GM08714 (cell line): Measurements from ENCODE around the gene CXCL1.

Experiments used
- H3K4me3 ChIP-seq: fragments of 200-500 bp; sonication (Bioruptor generic); 2 replicates; pipeline ENCODE4 v1.5.1; 2014; ENCODE audit warnings: mild to moderate bottlenecking, low read length, inconsistent platforms
- ZNF274 ChIP-seq: IDR thresholded peaks from 2 replicates; pipeline ENCODE4 v1.6.1; 2012; ENCODE audit warnings: mild to moderate bottlenecking, low read depth, low read length

The CXCL1 gene

GRCh38 chr4:73869130-73870055, at the start of gene CXCL1:
TSS of gene CXCL1 (plus strand) at chr4:73869393. CDS start at chr4:73869471, 78 bp downstream.
- no peak for TF ChIP-seq ZNF274
- no peak within 1 kb of the TSS for H3K4me3 ChIP-seq

DNA sequence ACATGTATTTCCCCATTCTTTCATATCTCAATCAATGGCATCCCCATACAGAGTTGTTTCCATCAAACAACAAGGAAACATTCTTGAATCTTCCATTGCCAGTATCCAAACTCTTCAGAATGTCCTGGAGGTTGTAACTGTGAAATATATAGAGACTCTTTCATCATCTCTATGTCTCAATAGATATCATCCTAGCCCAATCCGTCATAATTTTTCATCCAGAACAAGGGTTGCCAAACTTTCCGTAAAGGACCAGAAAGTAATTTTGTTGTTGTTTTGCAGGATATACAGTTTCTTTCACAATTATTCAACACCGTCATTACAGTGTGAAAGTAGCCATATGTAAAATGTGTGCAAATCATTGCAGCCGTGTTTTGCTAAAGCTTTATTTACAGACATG, 47.9 kb upstream of the CXCL1 start:
- no peak for TF ChIP-seq ZNF274
- no peak overlapping the region for H3K4me3 ChIP-seq

DNA sequence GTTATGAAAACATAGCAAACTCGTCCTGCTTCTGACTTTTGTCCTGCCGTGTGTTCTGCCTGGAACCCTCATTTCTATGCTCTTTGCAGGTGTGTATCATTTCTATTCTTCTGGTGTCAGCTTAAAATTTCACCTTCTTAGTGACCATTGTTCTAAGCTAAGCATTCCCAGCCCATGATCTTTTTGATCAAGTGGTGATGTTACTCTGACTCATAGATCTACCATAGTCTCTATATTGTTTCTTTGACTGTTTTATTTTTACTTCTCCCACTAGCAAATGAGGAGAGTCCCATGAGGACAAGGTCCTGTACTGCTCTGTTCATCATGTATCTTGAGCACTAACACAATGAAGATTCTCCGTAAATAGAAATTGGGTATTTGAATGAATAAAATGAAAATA, 46.8 kb upstream of the CXCL1 start:
- TF ChIP-seq ZNF274 = no peak
- H3K4me3 ChIP-seq = no peak overlapping the region

DNA sequence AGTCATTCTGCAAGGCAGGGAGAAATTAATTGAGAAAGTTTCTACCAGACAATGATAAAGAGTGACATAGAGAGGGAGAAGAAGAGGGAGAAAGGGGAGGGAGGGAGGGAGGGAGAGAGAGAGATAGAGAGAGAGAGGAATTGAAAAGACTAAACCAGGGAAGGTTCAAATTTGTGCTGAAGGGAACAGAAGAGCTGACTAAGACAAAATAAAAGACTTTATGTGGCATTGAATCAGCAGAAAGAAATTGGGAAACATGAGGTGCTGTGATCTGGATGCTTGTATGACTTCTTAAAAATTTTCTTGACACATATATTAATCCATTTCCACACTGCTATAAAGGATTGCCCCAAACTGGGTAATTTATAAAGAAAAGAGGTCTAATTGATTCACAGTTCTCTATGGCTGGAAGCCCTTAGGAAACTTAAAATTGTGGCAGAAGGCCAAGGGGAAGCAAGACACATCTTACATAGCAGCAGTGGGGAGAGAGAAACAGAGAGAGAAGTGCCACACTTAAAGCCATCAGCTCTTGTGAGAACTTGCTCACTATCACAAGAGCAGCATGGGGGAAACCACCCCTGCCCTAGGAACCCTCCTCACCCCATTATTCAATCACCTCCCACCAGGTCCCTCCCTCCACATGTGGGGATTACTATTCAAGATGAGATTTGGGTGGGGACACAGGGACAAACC, 46.2 kb upstream of the CXCL1 start:
- no peak overlapping the region for H3K4me3 ChIP-seq
- TF ChIP-seq ZNF274 = no peak

DNA sequence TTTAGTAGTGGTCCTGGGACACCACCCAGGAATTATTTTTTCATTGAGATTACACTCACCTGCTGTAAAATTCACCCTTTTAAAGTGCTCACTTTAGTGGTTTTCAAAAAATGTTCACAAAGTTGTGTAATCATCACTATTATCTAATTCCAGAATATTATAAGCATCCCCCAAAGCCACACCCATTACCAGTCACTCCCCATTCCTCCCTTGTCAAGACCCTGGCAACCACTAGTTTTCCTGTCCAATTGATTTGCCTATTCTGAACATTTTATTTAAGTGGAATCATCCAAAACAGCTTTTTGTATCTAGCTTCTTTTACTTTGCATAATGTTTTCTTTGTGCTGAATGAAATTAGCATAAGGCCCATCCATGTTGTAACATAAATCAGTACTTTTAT, 45.4 kb upstream of the CXCL1 start:
- TF ChIP-seq ZNF274 = no peak
- no peak overlapping the region for H3K4me3 ChIP-seq

- no peak overlapping the region for H3K4me3 ChIP-seq
Observed at GRCh38 chr4:73828956-73829355, 40.2 kb upstream of the CXCL1 start.

GRCh38 chr4:73831569-73831968, 37.6 kb upstream of the CXCL1 start:
- H3K4me3 ChIP-seq = no peak overlapping the region
- TF ChIP-seq ZNF274 = no peak

More at GRCh38 chr4:73828956-73829355, 40.2 kb upstream of the CXCL1 start:
- TF ChIP-seq ZNF274 = no peak

- TF ChIP-seq ZNF274 = no peak
Observed at GRCh38 chr4:73832651-73833237, 36.4 kb upstream of the CXCL1 start.

DNA sequence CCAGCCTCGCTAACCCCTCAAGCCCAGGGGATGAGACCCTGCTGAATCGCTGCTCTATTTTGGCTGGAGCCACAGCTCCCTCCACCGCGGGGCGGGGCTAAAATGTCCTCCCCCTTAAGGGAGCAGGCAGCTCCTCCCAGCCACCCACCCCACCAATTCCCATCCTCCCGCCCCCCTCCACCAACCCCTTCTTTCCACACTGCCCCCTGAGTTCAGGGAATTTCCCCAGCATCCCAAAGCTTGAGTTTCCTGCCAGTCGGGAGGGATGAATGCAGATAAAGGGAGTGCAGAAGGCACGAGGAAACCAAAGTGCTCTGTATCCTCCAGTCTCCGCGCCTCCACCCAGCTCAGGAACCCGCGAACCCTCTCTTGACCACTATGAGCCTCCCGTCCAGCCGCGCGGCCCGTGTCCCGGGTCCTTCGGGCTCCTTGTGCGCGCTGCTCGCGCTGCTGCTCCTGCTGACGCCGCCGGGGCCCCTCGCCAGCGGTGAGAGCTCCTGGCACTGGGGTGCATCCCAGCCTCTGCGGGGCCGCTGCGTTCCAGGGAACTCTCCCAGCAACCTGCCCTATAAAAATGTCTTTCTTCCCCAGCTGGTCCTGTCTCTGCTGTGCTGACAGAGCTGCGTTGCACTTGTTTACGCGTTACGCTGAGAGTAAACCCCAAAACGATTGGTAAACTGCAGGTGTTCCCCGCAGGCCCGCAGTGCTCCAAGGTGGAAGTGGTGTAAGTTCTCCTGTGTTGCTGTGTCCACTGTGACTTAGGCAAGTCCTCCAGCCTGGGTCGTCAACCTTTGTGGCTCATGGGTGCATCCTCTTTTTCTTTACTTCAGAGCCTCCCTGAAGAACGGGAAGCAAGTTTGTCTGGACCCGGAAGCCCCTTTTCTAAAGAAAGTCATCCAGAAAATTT, 32.6 kb upstream of the CXCL1 start, which contains the start of gene CXCL6:
CXCL6 (plus strand) TSS at position 306 of the 907 bp plus-strand sequence; CDS start at position 379, 73 bp downstream.
- TF ChIP-seq ZNF274 = no peak
- no peak within 1 kb of the TSS for H3K4me3 ChIP-seq

More at GRCh38 chr4:73832651-73833237, 36.4 kb upstream of the CXCL1 start:
- no peak overlapping the region for H3K4me3 ChIP-seq

DNA sequence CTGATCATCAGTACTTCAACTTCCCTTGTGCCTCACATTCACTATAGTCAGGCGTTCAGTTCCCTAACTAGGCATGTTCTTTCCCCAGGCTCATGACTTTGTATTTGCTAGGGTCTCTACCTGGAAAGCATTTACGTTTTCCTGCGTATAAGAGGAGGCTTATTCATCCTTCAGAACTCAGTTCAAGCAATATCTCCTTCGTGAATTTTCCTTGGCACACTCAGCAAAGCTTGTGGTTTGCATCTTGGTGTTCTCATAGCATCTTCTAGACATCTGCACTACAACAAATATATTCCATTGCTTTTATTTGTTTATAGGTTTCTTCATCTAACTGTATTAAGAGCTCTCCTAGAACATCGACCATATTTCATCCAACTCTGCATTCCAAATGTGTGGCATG, 30.1 kb upstream of the CXCL1 start:
- TF ChIP-seq ZNF274 = no peak
- no peak overlapping the region for H3K4me3 ChIP-seq

GRCh38 chr4:73839715-73840114, 29.5 kb upstream of the CXCL1 start:
- H3K4me3 ChIP-seq = no peak overlapping the region
- TF ChIP-seq ZNF274 = no peak

- no peak overlapping the region for H3K4me3 ChIP-seq
- no peak for TF ChIP-seq ZNF274
Observed at GRCh38 chr4:73841243-73841925, 27.8 kb upstream of the CXCL1 start.

GRCh38 chr4:73842696-73843095, 26.5 kb upstream of the CXCL1 start:
- TF ChIP-seq ZNF274 = no peak
- H3K4me3 ChIP-seq = no peak overlapping the region

DNA sequence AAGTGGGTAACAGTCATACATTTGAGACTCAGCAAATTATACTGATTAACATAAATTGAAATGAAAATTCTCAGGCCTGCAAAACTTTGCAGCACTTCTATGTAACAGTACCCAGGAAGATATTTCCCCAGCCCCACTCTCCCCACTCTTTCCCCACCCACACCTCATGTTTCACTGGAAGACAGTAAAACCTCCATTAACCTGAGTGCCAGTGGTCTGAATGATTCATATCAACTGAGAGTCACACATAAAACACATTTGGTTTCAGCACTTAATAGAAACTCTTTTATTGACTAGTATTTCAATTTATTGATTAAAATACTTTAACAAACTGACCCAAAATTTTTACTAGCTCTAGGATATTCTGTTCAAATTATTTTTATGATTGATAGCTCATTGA, 25.8 kb upstream of the CXCL1 start:
- no peak for TF ChIP-seq ZNF274

More for the DNA sequence above, 25.8 kb upstream of the CXCL1 start:
- no peak overlapping the region for H3K4me3 ChIP-seq
